BLaER1 (cell line): ENCODE data around the gene KCTD11.
"Not testable (repeated sequence)": the region's sequence is repeated elsewhere in the genome, so short reads cannot be mapped to it uniquely, and the experiment has no call there.

ENCODE experiments used
- H3K27ac ChIP-seq: shearing (Covaris generic); formaldehyde crosslinking; 2 replicates; pipeline ENCODE4 v1.8.1; 2022
- H3K27me3 ChIP-seq: shearing (Covaris generic); formaldehyde crosslinking; 2 replicates; pipeline ENCODE4 v1.8.1; 2022
- H3K36me3 ChIP-seq: shearing (Covaris generic); formaldehyde crosslinking; 2 replicates; pipeline ENCODE4 v1.8.1; 2022
- H3K4me1 ChIP-seq: shearing (Covaris generic); formaldehyde crosslinking; 2 replicates; pipeline ENCODE4 v1.8.1; 2022
- H3K4me2 ChIP-seq: shearing (Covaris generic); formaldehyde crosslinking; 2 replicates; pipeline ENCODE4 v1.8.1; 2022
- H3K4me3 ChIP-seq: shearing (Covaris generic); formaldehyde crosslinking; 2 replicates; pipeline ENCODE4 v1.8.1; 2022
- H3K9ac ChIP-seq: shearing (Covaris generic); formaldehyde crosslinking; 2 replicates; pipeline ENCODE4 v1.8.1; 2022
- H3K9me3 ChIP-seq: shearing (Covaris generic); formaldehyde crosslinking; 2 replicates; pipeline ENCODE4 v1.8.1; 2022
- H4K20me1 ChIP-seq: shearing (Covaris generic); formaldehyde crosslinking; 2 replicates; pipeline ENCODE4 v1.8.1; 2022
- Cebpa-rat ChIP-seq: shearing (Covaris generic); IDR thresholded peaks from 2 replicates; pipeline ENCODE4 v1.8.1; 2022

KCTD11 gene

GRCh38 chr17:7367918-7368598 lies 16.1 kb downstream of the KCTD11 start:
- H3K4me3 ChIP-seq: no peak overlapping the region
- H3K4me2 ChIP-seq: no peak overlapping the region
- H3K27me3 ChIP-seq: no peaks in the 10 kb centered on the region
- H3K36me3 ChIP-seq: no peaks in the 10 kb centered on the region
- no peak for TF ChIP-seq Cebpa-rat
- no peaks in the 10 kb centered on the region for H4K20me1 ChIP-seq
- H3K9me3 ChIP-seq: no peaks in the 10 kb centered on the region
- no peak overlapping the region for H3K27ac ChIP-seq
- no peak overlapping the region for H3K9ac ChIP-seq
- no peaks in the 10 kb centered on the region for H3K4me1 ChIP-seq

- H3K27ac ChIP-seq, H3K36me3 ChIP-seq, H3K27me3 ChIP-seq, H3K4me1 ChIP-seq, H3K4me3 ChIP-seq, H3K9ac ChIP-seq, H3K9me3 ChIP-seq, H4K20me1 ChIP-seq, H3K4me2 ChIP-seq: not testable (repeated sequence)
Observed at GRCh38 chr17:7368599-7368994, 16.6 kb downstream of the KCTD11 start.

- Histone ChIP-seq H3K9ac (no peak overlapping the region), H3K27me3 (no peaks in the 10 kb centered on the region), H3K9me3 (no peaks in the 10 kb centered on the region), H3K4me3 (no peak overlapping the region), H3K27ac (no peak overlapping the region), H3K4me1 (no peaks in the 10 kb centered on the region), H3K4me2 (no peak overlapping the region), H3K36me3 (no peaks in the 10 kb centered on the region), H4K20me1 (no peaks in the 10 kb centered on the region)
- TF ChIP-seq Cebpa-rat: no peak
Observed at GRCh38 chr17:7369825-7370224, 17.9 kb downstream of the KCTD11 start.

GRCh38 chr17:7370853-7371252 lies 18.9 kb downstream of the KCTD11 start:
- Histone ChIP-seq H3K27ac (no peak overlapping the region), H3K4me1 (no peaks in the 10 kb centered on the region), H4K20me1 (no peaks in the 10 kb centered on the region), H3K36me3 (no peaks in the 10 kb centered on the region), H3K9ac (no peak overlapping the region), H3K9me3 (no peaks in the 10 kb centered on the region), H3K4me3 (no peak overlapping the region), H3K27me3 (no peaks in the 10 kb centered on the region), H3K4me2 (no peak overlapping the region)
- TF ChIP-seq Cebpa-rat: no peak; the same call in 1 of the 2 replicates

- Histone ChIP-seq H3K27ac (no peak overlapping the region), H3K9me3 (peaks cover 7% of the 10 kb centered on the region), H3K9ac (no peak overlapping the region), H3K4me1 (no peaks in the 10 kb centered on the region), H3K4me3 (no peak overlapping the region), H3K27me3 (peaks cover 7% of the 10 kb centered on the region; the same call in 1 of the 2 replicates), H4K20me1 (no peaks in the 10 kb centered on the region), H3K36me3 (no peaks in the 10 kb centered on the region), H3K4me2 (no peak overlapping the region)
- no peak for TF ChIP-seq Cebpa-rat
Observed at GRCh38 chr17:7374353-7374752, 22.4 kb downstream of the KCTD11 start.

GRCh38 chr17:7379134-7379533 lies 27.2 kb downstream of the KCTD11 start:
- Histone ChIP-seq H3K4me2 (no peak overlapping the region), H3K36me3 (no peaks in the 10 kb centered on the region), H4K20me1 (peaks cover 7% of the 10 kb centered on the region; the same call in 1 of the 2 replicates), H3K27me3 (peaks cover 55% of the 10 kb centered on the region), H3K27ac (no peak overlapping the region), H3K4me1 (peaks cover 7% of the 10 kb centered on the region), H3K4me3 (no peak overlapping the region), H3K9me3 (peaks cover 20% of the 10 kb centered on the region), H3K9ac (no peak overlapping the region)
- TF ChIP-seq Cebpa-rat: no peak

GRCh38 chr17:7380321-7380720 lies 28.4 kb downstream of the KCTD11 start:
- H3K9ac ChIP-seq: no peak overlapping the region

GRCh38 chr17:7380855-7381683 lies 29.1 kb downstream of the KCTD11 start, which contains the start of gene TNK1:
TSS of gene TNK1 (plus strand) at chr17:7381089. CDS start at chr17:7382927, 1,838 bp downstream.
- peaks cover 10% of the 10 kb centered on the region; the same call in 1 of the 2 replicates for H4K20me1 ChIP-seq
- H3K4me1 ChIP-seq: peaks cover 12% of the 10 kb centered on the region
- H3K9ac ChIP-seq: no peak within 1 kb of the TSS
- peaks cover 62% of the 10 kb centered on the region for H3K27me3 ChIP-seq
- TF ChIP-seq Cebpa-rat: no peak
- peaks cover 20% of the 10 kb centered on the region for H3K9me3 ChIP-seq
- H3K4me3 ChIP-seq: no peak within 1 kb of the TSS
- no peak within 1 kb of the TSS for H3K4me2 ChIP-seq
- no peaks in the 10 kb centered on the region; the same call in 1 of the 2 replicates for H3K36me3 ChIP-seq
- no peak within 1 kb of the TSS for H3K27ac ChIP-seq

More at GRCh38 chr17:7380321-7380720, 28.4 kb downstream of the KCTD11 start:
- TF ChIP-seq Cebpa-rat: no peak
- H3K4me3 ChIP-seq: no peak overlapping the region
- no peak overlapping the region for H3K4me2 ChIP-seq
- no peak overlapping the region for H3K27ac ChIP-seq
- no peaks in the 10 kb centered on the region for H3K36me3 ChIP-seq
- peaks cover 62% of the 10 kb centered on the region for H3K27me3 ChIP-seq
- peaks cover 7% of the 10 kb centered on the region; the same call in 1 of the 2 replicates for H4K20me1 ChIP-seq
- H3K9me3 ChIP-seq: peaks cover 20% of the 10 kb centered on the region
- peaks cover 12% of the 10 kb centered on the region for H3K4me1 ChIP-seq

GRCh38 chr17:7382901-7383300 lies 30.9 kb downstream of the KCTD11 start:
- no peak overlapping the region for H3K4me2 ChIP-seq
- H4K20me1 ChIP-seq: peaks cover 18% of the 10 kb centered on the region; the same call in 1 of the 2 replicates
- no peak overlapping the region for H3K9ac ChIP-seq
- H3K4me3 ChIP-seq: no peak overlapping the region
- no peak overlapping the region for H3K27ac ChIP-seq
- peaks cover 12% of the 10 kb centered on the region for H3K4me1 ChIP-seq
- H3K36me3 ChIP-seq: peaks cover 3% of the 10 kb centered on the region
- TF ChIP-seq Cebpa-rat: no peak
- peaks cover 62% of the 10 kb centered on the region for H3K27me3 ChIP-seq
- peaks cover 20% of the 10 kb centered on the region for H3K9me3 ChIP-seq

- no peak overlapping the region for H3K9ac ChIP-seq
Observed at GRCh38 chr17:7383371-7383741, 31.4 kb downstream of the KCTD11 start.

More at GRCh38 chr17:7383371-7383741, 31.4 kb downstream of the KCTD11 start:
- Histone ChIP-seq H3K4me1 (peaks cover 13% of the 10 kb centered on the region), H3K4me2 (peak overlapping the region; percentile 91), H3K9me3 (peaks cover 20% of the 10 kb centered on the region), H3K27ac (no peak overlapping the region), H4K20me1 (peaks cover 18% of the 10 kb centered on the region; the same call in 1 of the 2 replicates), H3K27me3 (peaks cover 62% of the 10 kb centered on the region), H3K36me3 (peaks cover 8% of the 10 kb centered on the region), H3K4me3 (no peak overlapping the region)
- TF ChIP-seq Cebpa-rat: no peak
